NCI-H2227 treated with DMSO at 0.1 percent for 48 hours (cell line): ENCODE results near the gene MPZL2.

Source experiments
- DNase-seq: peaks from one replicate; lab custom pipeline; 2025; lab: John Stamatoyannopoulos, UW

Gene MPZL2

DNA sequence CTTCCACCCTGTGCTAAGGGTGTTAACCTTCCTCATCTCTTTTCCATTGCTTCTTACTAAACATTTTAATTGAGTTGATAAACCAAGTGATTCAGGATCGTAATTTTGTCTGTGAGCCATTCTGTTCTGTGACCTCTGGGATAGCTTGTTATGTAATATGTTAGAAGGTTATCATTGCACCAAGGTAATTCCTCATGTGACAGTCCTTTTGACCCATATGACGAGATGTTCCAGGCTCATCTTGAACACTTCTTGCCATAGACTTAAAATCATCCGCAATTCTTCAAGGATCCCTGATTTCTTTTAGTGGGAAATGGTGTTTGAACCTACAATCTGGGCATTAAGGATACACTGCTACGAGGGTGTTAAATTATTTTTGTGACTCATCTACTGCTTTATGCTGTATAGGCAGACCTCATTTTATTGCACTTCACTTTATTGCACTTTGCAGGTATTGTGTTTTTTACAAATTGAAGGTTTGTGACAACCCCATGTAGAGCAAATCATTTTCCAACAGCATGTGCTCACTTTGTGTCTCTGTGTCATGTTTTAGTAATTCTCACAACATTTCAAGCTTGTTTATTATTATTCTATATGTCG lies 19.0 kb upstream of the MPZL2 start:
- peak; percentile 5 for DNase-seq

DNA sequence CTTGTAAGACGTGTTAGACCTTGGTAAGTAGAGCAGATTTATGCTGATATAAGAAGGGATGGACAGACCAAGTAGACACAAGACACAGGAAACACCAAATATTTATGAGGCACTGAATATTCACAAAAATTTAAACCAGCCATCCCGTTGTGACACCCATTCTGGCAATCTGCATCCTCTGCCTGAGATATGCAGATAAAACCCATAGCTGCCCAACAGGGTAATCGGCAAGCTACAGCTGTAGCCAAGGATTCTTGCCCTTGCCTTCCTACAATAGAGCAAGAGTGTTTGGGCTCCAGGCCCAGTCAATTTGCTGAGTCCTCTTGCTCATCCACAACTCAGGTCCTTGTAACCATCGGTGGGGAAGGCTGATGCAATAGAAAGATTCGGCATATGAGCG lies 18.5 kb upstream of the MPZL2 start:
- no peak for DNase-seq

GRCh38 chr11:118281284-118281683 lies 17.2 kb upstream of the MPZL2 start:
- DNase-seq = no peak

DNA sequence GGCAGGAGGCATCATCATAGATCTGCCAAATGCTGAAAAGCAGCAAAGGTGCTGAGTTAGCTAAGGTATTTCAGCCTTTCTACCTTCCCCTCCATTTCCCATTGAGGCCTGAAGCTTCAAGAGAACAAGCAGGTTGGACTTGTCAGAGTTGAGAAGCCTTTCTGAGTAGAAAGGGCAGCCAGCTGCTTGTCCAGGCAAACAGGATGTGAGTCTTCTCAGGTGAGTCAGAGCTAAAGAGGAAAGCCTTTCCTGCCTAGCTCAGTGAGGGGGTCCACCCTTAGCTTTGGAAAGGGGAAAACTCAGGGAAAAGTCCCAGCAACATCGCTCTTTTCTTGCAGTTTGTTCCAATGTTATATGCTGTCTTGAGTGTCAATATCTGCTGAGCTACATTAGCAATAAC lies 13.2 kb upstream of the MPZL2 start:
- DNase-seq = no peak

- DNase-seq = no peak
Observed at GRCh38 chr11:118276422-118276821, 12.3 kb upstream of the MPZL2 start.

DNA sequence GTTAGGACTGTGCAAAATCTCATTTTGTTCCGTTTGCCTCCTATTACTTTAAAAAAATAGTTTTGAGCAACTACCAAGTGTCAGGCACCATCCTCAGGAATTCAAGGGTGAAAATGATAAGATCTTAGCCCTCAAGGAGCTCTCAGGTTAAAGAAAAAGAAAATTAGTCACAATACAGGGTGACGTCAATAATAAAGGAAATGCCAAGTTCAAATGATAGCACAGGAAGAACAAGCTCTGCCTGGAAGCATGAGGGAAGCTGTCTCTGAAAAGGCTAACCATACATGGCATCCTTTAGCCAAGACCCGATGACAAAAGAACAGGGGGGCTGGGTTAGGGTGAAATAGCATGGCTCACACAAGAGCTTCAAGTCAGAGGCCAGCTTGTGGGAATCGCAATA lies 11.1 kb upstream of the MPZL2 start:
- no peak for DNase-seq

DNA sequence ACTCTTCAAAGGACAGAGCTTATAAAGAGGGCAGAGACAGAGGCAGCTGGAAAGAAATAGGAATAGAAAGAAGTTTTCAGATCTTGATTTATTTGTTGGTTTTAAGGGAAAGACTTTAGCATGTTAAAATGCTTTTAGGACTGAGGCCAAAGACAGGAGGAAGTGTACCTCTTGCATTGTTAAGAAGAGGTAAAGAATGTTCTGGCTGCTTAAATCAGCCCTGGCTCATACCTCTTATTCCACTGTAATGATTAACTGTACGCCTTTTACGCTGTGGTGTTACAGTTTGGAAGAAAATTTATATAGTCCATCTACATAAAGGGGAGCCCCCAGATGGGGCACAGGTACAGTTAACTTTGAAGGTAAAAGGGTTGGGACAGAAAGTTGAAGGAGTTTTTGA lies 10.1 kb upstream of the MPZL2 start:
- no peak for DNase-seq

DNA sequence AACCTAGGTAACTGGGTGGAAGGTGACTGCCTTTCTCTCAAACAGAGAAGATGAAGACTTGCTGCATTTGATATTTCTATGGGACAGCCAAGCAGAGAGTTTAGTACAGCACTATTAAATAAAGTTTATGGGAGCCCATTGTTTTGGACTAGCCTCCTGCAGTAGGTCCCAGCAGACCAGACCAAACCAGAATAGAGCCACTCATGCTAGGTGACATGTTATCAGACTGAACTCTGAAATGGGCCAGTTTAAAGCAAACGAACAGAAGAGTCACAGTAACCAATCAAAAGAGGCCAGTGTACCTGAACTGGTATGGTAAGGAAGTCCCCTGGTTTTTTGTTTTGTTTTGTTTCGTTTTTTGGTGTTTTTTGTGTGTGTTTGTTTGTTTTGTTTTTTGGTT lies 7.9 kb upstream of the MPZL2 start:
- no peak for DNase-seq

GRCh38 chr11:118267486-118267885 lies 3.4 kb upstream of the MPZL2 start:
- peak; percentile 54 for DNase-seq

DNA sequence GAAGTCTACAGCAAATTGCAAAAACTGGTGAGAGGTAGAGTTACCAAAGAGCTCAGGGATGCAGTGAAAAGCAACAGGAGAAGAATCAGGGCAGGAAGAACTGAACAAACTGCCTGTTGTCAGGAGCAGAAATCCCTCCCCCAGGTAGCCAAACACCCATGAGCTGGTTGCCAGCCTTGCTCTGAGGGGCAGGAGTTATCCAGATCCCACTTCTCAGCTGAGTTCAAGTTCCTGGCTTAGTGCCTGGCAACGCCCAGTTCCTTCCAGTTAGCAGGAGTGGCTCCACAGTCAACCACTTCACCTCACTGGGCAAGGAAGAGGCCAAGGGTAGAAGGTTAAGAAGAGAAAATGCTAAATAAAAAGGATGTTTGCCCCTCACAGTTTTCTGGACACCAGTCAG lies 1.9 kb upstream of the MPZL2 start:
- DNase-seq = no peak

DNA sequence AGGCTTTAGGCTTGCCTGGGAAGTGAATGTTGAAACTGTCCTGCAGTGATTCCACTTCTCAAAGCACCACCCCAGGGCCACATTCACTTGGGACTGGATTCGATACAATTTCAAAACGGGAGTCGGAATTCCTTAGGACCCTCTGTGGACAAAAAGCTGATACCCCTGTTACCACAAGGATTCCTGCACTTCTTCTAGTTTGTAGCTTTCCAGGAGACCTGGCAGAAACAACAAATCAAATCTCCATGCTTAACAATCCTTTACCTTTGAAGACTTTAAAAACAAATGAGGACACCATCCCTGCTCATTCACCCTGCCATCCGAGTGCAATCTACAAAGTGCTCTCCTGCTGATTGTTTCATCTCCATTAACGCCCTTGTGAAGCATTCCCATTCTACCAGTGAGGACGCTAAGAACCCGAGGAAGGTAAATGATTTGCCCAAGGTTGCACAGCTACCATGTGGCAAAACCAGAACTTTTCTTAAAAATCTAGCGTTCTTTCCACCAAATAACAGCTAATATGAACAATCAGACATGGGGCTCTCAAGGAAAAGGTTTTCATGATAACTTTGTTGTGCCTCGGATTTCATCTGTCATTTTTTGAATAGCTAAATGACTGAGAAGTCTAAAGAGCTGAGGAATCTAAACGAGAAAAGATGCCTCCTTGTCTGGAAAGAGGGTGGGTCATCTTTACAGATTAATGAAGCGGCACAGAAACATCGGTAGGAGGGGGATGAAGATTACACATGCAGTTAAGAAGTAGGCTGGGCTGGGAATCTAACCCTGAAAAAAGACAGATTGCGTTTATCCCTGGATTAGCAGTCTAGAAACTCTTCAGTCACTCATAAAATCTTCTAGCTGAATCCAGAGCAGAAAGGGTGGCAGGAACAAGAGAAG lies 720 bp upstream of the MPZL2 start:
- DNase-seq = no peak

DNA sequence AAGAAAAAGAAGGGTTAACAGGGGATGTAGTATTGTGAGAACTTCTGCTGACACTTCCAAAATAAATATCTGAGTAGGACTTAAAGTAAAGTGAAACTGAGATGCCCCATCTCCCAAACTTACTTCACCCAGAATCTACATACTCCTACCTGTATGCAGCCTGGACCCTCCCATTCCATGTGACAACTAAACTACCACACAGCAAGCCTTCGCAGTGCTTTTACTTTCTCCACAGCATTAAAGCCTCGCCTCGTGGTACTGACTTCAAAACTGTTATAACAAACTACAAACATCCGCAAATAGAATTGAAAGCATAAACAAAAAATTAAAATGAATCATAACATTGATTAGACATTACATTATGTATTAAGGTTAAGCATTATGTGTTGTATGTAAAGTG lies 985 bp downstream of the MPZL2 start:
- DNase-seq = no peak

GRCh38 chr11:118260353-118260752 lies 3.7 kb downstream of the MPZL2 start:
- DNase-seq = no peak

DNA sequence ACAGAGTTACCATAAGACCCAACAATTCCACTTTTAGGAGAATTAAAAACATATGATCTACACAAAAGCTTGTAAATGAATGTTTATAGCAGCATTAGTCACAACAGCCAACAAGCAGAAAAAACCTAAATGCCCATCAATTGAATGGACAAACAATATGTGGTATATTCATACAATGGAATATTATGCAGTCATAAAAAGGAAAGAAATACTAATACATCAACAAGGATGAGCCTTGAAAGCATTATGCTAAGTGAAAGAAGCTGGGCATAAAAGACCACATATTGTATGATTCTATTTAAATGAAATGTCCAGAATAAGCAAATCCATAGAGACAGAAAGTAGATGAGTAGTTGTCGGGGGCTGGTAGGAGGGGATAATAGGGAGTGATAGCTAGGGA lies 5.0 kb downstream of the MPZL2 start:
- DNase-seq = no peak

DNA sequence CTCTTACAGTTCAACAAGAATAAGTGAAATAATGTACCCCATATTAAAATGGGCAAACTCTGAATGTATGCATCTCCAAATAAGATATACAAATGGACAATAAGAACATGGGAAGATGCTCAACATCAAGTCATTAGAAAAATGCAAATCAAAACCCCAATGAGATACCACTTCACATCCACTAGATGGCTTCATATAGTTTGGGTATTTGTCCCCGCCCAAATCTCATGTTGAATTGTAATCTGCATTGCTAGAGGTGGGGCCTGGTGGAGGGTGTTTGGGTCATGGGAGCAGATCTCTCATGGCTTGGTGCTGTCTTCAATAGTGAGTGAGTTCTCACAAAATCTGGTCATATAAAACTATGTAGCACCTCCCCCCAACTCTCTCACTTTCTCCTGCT lies 5.7 kb downstream of the MPZL2 start:
- DNase-seq = no peak

DNA sequence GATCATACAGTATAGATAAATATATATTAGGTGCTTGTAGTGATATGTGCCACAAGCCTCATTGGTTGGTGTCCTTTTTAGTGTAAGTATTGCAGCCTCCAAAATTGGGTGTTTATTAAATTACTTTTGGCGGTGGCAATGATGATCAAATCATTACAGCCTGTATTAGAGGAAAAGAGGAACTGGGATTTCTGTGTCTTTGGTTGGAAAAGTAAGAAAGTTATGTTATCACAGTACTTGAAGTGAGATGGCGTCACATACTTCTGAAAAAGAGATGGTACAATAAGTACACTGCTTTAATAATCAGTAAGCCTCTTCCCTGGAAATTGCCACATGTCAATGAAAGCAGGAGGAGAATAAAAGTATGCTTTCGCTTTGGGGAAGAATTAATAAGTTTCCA lies 11.4 kb downstream of the MPZL2 start:
- DNase-seq = no peak

- DNase-seq = peak; percentile 95
Observed at GRCh38 chr11:118251858-118252652, 12.0 kb downstream of the MPZL2 start, which contains the start of gene MPZL3. Gene MPZL3 (minus strand): TSS chr11:118252365. CDS start chr11:118252294, 71 bp downstream.

- DNase-seq = no peak
Observed at GRCh38 chr11:118247041-118247440, 17.1 kb downstream of the MPZL2 start.

DNA sequence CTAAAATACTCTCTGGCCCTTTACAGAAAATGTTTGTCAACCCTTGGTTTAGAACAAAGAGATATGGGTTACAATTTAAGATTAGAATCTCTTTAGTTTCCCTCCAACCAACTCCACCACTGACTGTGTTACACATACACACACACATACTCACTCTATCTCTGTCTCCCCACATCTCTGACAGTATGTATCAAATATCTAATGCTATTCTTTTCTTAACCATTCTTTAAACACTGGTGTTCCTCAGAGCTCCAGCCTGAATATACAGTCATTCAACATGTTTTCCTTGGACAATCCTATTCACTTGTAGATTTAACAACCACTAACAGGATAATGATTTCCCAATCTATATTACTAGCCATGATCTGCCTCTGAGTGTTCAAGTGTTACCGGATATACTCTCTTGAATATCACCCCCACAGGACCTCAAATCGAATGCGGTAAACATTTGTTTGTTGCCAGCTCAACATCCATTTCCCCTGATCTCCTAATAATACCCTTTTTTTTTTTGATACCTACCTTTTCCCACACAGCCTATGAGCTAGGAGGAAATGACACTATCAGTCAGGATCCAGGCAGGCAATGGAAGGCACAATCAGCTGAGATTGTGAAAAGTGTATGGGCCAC lies 18.0 kb downstream of the MPZL2 start:
- no peak for DNase-seq

- DNase-seq = no peak
Observed at GRCh38 chr11:118243993-118244762, 19.9 kb downstream of the MPZL2 start.

- no peak for DNase-seq
Observed at GRCh38 chr11:118243161-118243560, 20.9 kb downstream of the MPZL2 start.

DNA sequence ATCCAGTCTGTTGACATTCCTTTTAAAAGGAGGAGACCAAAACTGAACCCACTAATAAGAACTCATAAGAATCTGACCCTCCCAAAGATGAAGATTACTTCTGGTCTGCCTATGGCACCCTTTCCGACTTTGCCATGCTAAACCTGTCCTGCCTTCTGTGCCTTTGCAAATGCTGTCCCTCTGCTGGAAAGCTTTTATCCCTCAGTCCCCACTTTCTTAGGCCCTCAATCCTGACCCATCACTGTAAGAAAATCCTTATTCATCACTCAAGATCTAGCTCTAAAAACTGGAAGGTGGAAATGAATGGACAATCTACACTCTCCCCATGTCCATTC lies 22.4 kb downstream of the MPZL2 start:
- no peak for DNase-seq
